Measurements from ENCODE around the gene ADCY9.
"Not testable (repeated sequence)": the region's sequence is repeated elsewhere in the genome, so short reads cannot be mapped to it uniquely, and the experiment has no call there.

ADCY9 gene

DNA sequence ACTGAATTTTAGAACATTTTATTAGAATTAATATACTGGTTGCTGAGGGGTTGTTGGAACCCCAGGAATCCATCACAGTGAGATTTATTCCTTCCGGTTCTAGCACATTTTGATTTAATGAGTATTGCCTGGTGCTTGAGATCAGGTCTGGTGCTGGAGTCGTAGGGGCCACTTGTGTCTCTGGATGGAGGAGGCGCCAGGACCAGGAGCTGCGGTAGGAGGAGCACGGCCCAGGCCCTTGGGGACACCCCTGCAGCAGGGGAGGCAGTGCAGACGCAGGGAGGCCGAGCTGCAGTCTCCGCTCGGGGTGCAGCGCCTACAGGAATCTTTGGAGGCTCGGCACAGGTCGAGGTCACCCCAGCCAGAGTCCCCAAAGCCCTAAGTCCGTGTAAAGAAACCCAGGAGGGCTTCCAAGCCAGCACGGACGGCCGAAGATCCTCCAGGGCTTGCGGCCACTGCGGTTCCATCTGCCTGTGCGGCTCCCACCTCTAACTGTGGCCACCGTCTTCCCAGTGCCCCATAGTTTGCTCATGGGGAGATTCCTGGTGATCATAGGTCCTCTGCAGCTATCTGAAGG lies 169.6 kb downstream of the ADCY9 start:
- no peak for DNase-seq

DNA sequence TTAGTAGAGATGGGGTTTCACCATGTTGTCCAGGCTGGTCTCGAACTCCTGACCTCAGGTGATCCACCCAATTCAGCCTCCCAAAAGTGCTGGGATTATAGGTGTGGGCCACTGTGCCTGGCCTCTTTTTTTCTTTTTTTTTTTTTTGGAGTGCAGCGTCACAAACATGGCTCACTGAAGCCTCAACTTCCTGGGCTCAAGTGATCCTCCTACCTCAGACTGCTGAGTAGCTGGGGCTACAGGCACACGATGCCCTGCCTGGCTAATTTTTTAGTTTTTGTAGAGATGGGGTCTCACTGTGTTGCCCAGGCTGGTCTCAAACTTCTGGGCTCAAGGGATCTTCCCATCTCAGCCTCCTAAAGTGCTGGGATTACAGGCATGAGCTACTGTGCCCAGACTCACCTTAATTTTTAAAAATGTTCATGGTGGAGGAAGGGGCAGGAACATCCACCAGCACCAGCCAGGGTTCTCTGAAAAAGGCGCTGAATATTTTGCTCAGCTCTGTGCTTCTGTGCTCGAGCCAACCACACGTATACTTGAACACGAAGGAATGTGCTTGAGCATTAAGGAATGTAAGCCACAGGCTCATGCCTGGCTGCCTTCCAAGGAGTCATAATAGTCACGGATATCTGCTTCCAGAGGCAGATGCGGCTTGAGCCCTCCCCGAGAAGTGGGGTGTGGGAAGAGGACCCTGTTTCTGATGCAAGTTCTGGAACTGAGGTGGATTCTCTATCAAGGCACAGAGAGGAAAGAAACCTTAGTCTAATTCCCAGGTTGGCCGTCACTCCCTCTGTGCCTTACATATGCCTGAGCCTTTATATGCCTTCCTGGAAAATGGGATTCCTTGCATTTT lies 170.3 kb downstream of the ADCY9 start:
- no peak for DNase-seq

GRCh38 chr16:3944457-3944856 lies 171.8 kb downstream of the ADCY9 start:
- DNase-seq, result not testable (repeated sequence)

DNA sequence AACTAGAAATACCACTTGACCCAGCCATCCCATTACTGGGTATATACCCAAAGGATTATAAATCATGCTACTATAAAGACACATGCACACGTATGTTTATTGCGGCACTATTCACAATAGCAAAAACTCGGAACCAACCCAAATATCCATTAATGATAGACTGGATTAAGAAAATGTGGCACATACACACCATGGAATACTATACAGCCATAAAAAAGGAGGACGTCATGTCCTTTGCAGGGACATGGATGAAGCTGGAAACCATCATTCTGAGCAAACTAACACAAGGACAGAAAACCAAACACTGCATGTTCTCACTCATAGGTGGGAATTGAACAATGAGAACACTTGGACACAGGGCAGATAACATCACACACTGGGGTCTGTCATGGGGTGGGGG lies 174.1 kb downstream of the ADCY9 start:
- DNase-seq, result not testable (repeated sequence)

DNA sequence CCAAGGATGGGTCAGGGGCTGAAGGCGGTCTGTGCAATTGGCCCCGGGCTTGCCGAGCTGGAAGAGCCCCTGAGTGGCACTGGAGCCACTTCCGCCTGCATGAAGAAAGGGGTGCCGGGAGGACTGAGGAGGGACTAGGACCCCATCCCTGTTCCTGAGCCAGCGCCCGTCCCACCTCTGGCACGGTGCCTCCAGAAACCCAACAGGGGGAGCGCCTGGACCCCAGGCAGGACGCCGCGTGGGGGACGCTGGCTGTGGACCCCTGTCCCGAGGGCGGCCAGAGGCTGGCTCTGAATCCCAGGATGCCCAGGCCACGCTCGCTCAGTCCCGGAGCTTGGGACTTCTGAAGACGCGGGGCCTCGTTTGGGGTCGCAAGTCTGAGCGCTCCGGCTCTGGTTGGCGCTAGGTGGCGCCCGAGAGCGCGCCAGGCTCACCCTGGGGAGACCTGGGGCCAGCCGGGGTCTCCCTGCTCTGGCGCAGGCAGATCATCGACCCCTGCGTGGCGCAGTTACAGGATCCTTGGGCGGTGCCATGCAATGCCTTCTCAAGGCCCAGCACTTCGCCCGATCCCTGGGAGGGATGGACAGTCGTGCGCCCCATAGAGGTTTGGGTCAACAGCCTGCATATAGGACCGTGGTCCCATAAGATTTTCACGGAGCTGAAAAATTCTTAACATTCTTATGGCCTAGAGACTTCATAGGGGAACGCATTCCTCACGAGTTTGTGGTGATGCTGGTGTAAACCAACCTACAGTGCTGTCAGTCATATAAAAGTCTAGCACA lies 177.2 kb downstream of the ADCY9 start:
- DNase-seq, result peak; percentile 78

DNA sequence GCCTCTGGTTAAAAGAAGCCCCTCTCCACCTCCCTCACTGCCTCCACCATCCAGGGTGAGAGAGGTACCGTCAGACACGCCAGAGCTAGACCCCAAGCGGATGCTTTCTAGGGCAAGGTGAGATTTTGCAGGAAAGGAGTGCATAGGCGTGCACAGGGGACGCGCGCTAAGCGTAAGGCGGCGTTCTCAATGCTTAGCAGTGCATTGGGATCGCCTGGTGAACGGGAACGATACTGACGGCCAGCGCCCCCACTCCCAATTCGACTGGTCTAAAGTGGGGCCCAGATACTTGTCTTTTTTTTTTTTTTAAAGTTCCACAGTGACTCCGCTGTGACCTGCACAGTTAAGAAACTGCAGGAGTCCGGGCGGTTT lies 177.8 kb downstream of the ADCY9 start:
- no peak for DNase-seq

DNA sequence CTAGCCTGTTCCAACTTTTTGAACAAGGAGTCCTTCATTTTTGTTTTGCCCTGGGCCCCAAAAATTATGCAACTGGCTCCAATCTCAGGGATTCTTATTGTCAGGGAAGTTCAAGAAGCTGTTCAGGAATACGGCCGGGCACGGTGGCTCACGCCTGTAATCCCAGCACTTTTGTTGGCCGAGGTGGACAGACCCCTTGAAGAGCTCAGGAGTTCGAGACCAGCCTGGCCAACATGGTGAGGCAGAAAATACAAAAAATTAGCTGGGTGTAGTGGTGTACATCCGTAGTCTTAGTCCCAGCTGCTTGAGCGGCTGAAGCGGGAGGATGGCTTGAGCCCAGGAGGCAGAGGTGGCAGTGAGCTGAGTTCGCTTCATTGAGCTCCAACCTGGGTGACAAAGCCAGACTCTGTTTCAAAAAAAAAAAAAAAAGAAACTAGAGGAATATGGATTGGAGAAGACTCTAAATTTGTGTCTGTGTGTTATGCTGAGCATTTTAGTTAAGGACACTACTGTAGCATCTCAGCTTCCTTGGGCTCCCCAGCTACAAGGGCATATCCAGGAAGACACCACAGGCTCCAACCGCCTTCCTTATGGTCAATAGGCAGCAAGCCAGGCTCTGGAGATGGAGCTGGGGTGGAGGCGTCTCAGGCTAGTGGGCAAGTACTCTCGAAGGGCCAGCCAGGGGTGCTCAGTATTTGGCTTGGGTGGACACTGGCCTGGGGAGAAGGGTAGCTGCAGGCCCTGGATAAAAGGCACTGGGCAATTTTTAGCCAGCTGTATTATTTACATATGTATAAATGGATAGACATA lies 179.0 kb downstream of the ADCY9 start:
- DNase-seq, result no peak

DNA sequence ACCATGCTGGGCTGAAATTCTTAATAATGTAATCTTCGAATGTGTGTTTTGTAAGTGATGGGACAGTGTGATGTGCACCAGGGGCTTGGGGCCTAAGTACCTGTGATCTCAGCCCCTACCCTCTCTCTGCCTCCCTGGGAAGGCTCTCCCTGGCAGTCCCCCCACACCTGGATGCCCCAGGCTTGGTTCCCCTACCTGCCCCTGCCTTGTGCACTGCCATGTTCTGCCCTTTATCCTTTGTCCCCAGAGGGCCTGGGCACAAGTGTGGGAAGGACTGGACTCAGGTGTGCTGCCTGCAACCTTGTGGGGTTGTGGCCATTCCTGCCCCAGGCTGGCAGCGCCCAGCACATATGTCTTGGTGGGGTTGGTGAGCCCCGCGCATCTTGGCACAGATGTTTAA lies 180.3 kb downstream of the ADCY9 start:
- DNase-seq, result no peak

- DNase-seq, result no peak
Measured at GRCh38 chr16:3934491-3935181, 181.6 kb downstream of the ADCY9 start.

DNA sequence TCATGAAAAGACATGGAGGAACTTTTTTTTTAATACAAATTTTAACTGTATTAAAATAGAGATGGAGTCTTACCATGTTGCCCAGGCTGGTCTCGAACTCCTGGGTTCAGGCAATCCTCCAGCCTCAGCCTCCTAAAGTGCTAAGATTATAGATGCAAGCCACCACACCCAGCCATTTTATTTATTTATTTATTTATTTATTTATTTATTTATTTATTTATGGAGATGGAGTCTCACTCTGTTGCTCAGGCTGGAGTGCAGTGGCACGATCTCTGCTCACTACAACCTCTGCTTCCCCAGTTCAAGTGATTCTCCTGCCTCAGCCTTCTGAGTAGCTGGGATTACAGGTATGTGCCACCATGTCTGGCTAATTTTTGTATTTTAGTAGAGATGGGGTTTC lies 189.1 kb downstream of the ADCY9 start:
- not testable (repeated sequence) for DNase-seq

- no peak for DNase-seq
Measured at GRCh38 chr16:3924763-3925162, 191.5 kb downstream of the ADCY9 start.

GRCh38 chr16:3922241-3922640 lies 194.0 kb downstream of the ADCY9 start:
- DNase-seq, result no peak

DNA sequence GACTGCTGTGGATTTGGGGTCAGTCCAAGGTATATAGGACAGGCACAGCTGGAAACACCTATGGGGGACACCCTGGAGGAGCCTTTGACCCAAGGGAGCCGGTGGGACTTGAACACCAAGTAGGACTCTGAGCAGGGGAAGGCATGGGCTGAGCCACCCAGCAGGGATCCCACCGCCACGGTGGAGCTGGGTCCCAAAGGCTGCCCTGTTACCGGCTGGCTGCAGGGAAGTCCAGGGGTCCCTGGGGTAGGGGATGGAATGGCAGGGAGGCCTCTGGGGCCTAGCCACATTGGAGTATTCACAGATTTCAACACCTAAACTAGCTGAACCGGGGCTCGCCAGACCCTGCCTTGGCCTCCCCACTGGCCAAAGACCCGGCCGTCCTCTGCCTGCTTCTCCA lies 196.0 kb downstream of the ADCY9 start:
- no peak for DNase-seq

GRCh38 chr16:3919413-3919812 lies 196.8 kb downstream of the ADCY9 start:
- DNase-seq, result no peak

GRCh38 chr16:3915426-3916260 lies 200.6 kb downstream of the ADCY9 start:
- DNase-seq, result no peak

GRCh38 chr16:3912897-3913296 lies 203.3 kb downstream of the ADCY9 start:
- DNase-seq, result no peak
